GM12874 (cell line): Measurements from ENCODE around the gene ANKS1B.

Experiments
- TF ChIP-seq, protein P1 (sequence below): IDR thresholded peaks from 2 replicates; pipeline ENCODE4 v1.5.1; 2011; ENCODE audit warnings: low read depth, mild to moderate bottlenecking, control low read depth, low read length, moderate library complexity; ENCODE audit not compliant: insufficient read depth

The ANKS1B gene

GRCh38 chr12:99027055-99027393 is 957.7 kb downstream of the ANKS1B start:
- TF ChIP-seq, protein P1, sequence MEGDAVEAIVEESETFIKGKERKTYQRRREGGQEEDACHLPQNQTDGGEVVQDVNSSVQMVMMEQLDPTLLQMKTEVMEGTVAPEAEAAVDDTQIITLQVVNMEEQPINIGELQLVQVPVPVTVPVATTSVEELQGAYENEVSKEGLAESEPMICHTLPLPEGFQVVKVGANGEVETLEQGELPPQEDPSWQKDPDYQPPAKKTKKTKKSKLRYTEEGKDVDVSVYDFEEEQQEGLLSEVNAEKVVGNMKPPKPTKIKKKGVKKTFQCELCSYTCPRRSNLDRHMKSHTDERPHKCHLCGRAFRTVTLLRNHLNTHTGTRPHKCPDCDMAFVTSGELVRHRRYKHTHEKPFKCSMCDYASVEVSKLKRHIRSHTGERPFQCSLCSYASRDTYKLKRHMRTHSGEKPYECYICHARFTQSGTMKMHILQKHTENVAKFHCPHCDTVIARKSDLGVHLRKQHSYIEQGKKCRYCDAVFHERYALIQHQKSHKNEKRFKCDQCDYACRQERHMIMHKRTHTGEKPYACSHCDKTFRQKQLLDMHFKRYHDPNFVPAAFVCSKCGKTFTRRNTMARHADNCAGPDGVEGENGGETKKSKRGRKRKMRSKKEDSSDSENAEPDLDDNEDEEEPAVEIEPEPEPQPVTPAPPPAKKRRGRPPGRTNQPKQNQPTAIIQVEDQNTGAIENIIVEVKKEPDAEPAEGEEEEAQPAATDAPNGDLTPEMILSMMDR = no peak

GRCh38 chr12:99026332-99027054 is 958.2 kb downstream of the ANKS1B start:
- TF ChIP-seq, protein P1 = no peak

DNA sequence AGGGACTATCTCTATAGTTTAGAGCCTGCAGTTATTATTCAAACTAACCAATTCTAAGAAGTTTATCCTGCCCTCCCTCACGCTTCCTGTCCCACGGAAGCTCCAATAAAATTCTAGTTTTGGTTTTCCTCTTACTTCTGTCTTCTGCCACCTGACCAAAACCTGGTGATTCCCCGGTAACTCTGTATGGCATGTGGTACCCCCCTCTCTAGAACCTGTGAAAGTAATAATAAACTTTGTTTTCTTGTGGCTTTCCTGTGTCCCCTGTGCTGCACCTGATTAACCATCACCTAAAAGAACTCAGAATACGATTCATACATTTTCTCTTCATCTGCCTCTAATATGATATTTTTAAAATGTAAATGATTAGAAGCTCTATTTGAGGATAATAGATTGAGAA is 959.9 kb downstream of the ANKS1B start:
- TF ChIP-seq, protein P1 = no peak

- TF ChIP-seq, protein P1 = no peak
Measured at GRCh38 chr12:99024191-99024590, 960.5 kb downstream of the ANKS1B start.

GRCh38 chr12:99020871-99021270 is 963.9 kb downstream of the ANKS1B start:
- TF ChIP-seq, protein P1 = no peak

DNA sequence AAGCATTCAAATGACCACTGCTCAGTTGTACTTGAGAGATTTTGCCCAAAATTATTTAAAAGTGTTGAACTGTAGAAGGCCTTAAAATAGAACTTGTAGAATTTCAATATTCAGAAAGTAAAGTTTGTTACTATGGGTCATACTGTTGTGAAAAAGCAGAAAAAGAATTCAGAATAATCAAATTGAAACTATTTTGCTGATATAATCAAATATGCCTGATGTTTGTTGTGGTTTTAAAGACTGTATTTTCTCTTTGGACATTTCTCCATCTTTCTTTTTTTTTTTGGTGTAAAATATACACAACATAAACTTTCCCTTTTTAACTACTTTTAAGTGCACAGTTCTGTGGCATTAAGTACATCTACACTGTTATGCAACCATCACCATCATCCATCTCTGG is 964.9 kb downstream of the ANKS1B start:
- TF ChIP-seq, protein P1 = no peak

GRCh38 chr12:99017971-99018370 is 966.8 kb downstream of the ANKS1B start:
- TF ChIP-seq, protein P1 = no peak
